ENCODE data around the gene SH2D1A. TPM values are rescaled to one million over a fixed set of nuclear protein-coding genes. Genes with fewer than 3 reads are reported as not detected.
A peak's percentile ranks its signal among the peaks of the same experiment; 100 is the strongest.
"Not testable (repeated sequence)": the region's sequence is repeated elsewhere in the genome, so short reads cannot be mapped to it uniquely, and the experiment has no call there.

Gene SH2D1A
- total RNA-seq, 6 donors from 2014 or later = 0.44 to 11.0 (median 1.5) TPM

GRCh38 chrX:124328765-124329164 lies 17.6 kb upstream of the SH2D1A start:
- TF ChIP-seq POLR2AphosphoS5 (IDR thresholded peaks at IDR 0.05) (no peak), POLR2A (IDR thresholded peaks at IDR 0.05) (no peak), EP300 (IDR thresholded peaks at IDR 0.05) (no peak)
- TF ChIP-seq, protein P1, sequence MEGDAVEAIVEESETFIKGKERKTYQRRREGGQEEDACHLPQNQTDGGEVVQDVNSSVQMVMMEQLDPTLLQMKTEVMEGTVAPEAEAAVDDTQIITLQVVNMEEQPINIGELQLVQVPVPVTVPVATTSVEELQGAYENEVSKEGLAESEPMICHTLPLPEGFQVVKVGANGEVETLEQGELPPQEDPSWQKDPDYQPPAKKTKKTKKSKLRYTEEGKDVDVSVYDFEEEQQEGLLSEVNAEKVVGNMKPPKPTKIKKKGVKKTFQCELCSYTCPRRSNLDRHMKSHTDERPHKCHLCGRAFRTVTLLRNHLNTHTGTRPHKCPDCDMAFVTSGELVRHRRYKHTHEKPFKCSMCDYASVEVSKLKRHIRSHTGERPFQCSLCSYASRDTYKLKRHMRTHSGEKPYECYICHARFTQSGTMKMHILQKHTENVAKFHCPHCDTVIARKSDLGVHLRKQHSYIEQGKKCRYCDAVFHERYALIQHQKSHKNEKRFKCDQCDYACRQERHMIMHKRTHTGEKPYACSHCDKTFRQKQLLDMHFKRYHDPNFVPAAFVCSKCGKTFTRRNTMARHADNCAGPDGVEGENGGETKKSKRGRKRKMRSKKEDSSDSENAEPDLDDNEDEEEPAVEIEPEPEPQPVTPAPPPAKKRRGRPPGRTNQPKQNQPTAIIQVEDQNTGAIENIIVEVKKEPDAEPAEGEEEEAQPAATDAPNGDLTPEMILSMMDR (IDR thresholded peaks at IDR 0.05) = no peak
- Histone ChIP-seq H3K27me3 (no peaks in the 10 kb centered on the region), H3K36me3 (no peaks in the 10 kb centered on the region), H3K4me3 (no peak overlapping the region), H3K27ac (no peak overlapping the region), H3K4me1 (no peaks in the 10 kb centered on the region), H3K9me3 (no peaks in the 10 kb centered on the region)
- ATAC-seq (ENCODE audit: low FRiP score in 2 of 2) = no peak
- DNase-seq = no peak
- 59 to 94% methylated on average over 1 of the region's 1 CpG for whole genome bisulfite sequencing, 2 donors

GRCh38 chrX:124332481-124333424 lies 13.6 kb upstream of the SH2D1A start, which contains the start of gene TEX13D:
Gene TEX13D, plus strand, starts transcription at chrX:124332660. Its CDS starts 258 bp downstream, at chrX:124332918.
- H3K27ac ChIP-seq = no peak within 1 kb of the TSS
- H3K36me3 ChIP-seq = no peaks in the 10 kb centered on the region
- TF ChIP-seq, protein P1 (IDR thresholded peaks at IDR 0.05) = no peak
- TF ChIP-seq EP300 (IDR thresholded peaks at IDR 0.05) = no peak
- no peak for TF ChIP-seq POLR2A (IDR thresholded peaks at IDR 0.05)
- TF ChIP-seq POLR2AphosphoS5 (IDR thresholded peaks at IDR 0.05) = no peak
- WGBS, 2 donors = 93 to 94% methylated on average over 18 to 57 of the region's 57 CpGs
- no peaks in the 10 kb centered on the region for H3K27me3 ChIP-seq
- DNase-seq (peak in 1 of 2 donors; percentile 48), ATAC-seq (ENCODE audit: low FRiP score in 2 of 2) (no peak)
- no peak within 1 kb of the TSS for H3K4me3 ChIP-seq
- H3K4me1 ChIP-seq = no peaks in the 10 kb centered on the region
- H3K9me3 ChIP-seq = no peaks in the 10 kb centered on the region

- no peak overlapping the region for H3K4me3 ChIP-seq
- TF ChIP-seq POLR2AphosphoS5 (IDR thresholded peaks at IDR 0.05) (no peak), POLR2A (IDR thresholded peaks at IDR 0.05) (no peak), EP300 (IDR thresholded peaks at IDR 0.05) (no peak)
- TF ChIP-seq, protein P1 (IDR thresholded peaks at IDR 0.05) = no peak
- ATAC-seq (ENCODE audit: low FRiP score in 2 of 2) (peak in 1 of 2 donors; percentile 34), DNase-seq (no peak)
- no peaks in the 10 kb centered on the region for H3K4me1 ChIP-seq
- 88 to 100% methylated on average over 2 to 6 of the region's 6 CpGs for WGBS, 2 donors
- H3K27me3 ChIP-seq = no peaks in the 10 kb centered on the region
- no peak overlapping the region for H3K27ac ChIP-seq
- H3K9me3 ChIP-seq = no peaks in the 10 kb centered on the region
- no peaks in the 10 kb centered on the region for H3K36me3 ChIP-seq
Measured at GRCh38 chrX:124333862-124334261, 12.5 kb upstream of the SH2D1A start.

DNA sequence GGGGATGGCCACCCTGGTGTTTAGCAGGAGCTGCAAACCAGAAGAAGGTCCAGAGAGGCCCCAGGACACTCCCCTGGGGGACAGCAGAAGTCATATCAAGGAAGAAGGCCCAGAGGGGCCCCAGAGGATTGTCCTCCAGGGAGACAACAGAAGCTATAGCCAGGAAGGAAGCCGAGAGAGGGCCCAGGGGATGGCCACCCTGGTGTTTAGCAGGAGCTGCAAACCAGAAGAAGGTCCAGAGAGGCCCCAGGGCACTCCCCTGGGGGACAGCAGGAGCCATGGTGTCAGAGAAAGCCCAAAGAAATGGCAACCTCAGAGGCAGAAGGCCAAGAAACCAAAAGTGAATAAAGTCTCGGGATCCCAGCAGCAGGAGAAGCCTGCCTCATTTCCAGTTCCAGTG lies 11.8 kb upstream of the SH2D1A start:
- not testable (repeated sequence) for H3K4me3 ChIP-seq; H3K27ac ChIP-seq; DNase-seq; H3K36me3 ChIP-seq; H3K9me3 ChIP-seq; ATAC-seq (ENCODE audit: low FRiP score in 2 of 2); H3K27me3 ChIP-seq; H3K4me1 ChIP-seq
- 81 to 100% methylated on average over 1 to 2 of the region's 2 CpGs for WGBS, 2 donors

- 69 to 87% methylated on average over 1 of the region's 1 CpG for WGBS, 2 donors
- TF ChIP-seq, protein P1 (IDR thresholded peaks at IDR 0.05) = no peak
- TF ChIP-seq POLR2A (IDR thresholded peaks at IDR 0.05) (no peak), POLR2AphosphoS5 (IDR thresholded peaks at IDR 0.05) (no peak), EP300 (IDR thresholded peaks at IDR 0.05) (no peak)
- no peak for ATAC-seq (ENCODE audit: low FRiP score in 2 of 2)
Measured at GRCh38 chrX:124335598-124335997, 10.8 kb upstream of the SH2D1A start.

More at GRCh38 chrX:124335598-124335997, 10.8 kb upstream of the SH2D1A start:
- H3K27me3 ChIP-seq = no peaks in the 10 kb centered on the region
- DNase-seq = no peak
- H3K27ac ChIP-seq = no peak overlapping the region
- no peaks in the 10 kb centered on the region for H3K4me1 ChIP-seq
- no peaks in the 10 kb centered on the region for H3K36me3 ChIP-seq
- no peaks in the 10 kb centered on the region for H3K9me3 ChIP-seq
- H3K4me3 ChIP-seq = no peak overlapping the region
